Vagina (tissue), 2 donors: ENCODE results near the gene SFMBT2.

Experiments used
- POLR2A ChIP-seq, 2 donors: fragments of 450-650 bp; IDR thresholded peaks; one replicate each; pipeline ENCODE4 v1.6.1; 2017; ENCODE audit warnings: antibody characterized with exemption in 2 of 2, mild to moderate bottlenecking in 2 of 2, moderate library complexity in 2 of 2
- TF ChIP-seq, protein P1 (sequence below), 3 experiments: fragments of 450-650 bp in 2 of 3; fragments of 200-600 bp in 1 of 3; sonication (generic) in 1 of 3; IDR thresholded peaks; one replicate each; pipeline ENCODE4 v1.5.1; 2017 to 2019; ENCODE audit warnings: antibody characterized with exemption in 3 of 3, mild to moderate bottlenecking in 2 of 3, moderate library complexity in 2 of 3

DNA sequence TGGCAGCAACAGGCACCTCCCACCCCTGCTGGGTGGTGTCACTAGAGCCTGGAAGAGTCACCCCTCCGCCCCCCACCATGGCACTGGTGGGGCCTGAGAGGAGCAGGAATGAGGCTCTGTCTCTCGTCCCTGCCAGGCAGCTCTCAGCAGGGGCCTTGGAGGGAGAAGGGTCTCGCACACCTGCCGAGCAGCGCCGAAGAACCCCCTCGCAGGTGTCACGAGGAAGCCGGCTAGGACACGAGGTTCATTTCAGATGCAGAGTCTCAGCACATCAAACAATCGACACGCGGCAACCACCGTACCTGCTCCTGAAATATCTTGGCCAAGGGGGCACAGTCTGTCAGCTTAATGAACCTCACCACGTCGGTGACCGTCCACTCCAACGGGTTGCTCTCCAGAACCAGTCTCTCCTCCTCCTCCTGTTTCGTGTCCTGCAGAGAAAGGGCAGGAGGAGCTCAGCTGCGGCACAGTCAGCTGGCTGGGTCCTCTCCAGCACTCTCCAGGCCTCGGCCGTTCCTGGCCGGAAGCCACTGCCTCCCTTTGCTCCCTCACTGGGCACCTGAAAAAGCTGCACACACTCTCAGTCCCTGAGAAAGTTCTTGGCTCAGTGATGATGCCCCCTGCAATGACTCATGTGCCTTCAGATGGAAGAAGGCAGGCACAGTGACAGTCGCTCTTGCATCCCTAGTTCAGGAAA lies 240.1 kb downstream of the SFMBT2 start:
- TF ChIP-seq, protein P1, sequence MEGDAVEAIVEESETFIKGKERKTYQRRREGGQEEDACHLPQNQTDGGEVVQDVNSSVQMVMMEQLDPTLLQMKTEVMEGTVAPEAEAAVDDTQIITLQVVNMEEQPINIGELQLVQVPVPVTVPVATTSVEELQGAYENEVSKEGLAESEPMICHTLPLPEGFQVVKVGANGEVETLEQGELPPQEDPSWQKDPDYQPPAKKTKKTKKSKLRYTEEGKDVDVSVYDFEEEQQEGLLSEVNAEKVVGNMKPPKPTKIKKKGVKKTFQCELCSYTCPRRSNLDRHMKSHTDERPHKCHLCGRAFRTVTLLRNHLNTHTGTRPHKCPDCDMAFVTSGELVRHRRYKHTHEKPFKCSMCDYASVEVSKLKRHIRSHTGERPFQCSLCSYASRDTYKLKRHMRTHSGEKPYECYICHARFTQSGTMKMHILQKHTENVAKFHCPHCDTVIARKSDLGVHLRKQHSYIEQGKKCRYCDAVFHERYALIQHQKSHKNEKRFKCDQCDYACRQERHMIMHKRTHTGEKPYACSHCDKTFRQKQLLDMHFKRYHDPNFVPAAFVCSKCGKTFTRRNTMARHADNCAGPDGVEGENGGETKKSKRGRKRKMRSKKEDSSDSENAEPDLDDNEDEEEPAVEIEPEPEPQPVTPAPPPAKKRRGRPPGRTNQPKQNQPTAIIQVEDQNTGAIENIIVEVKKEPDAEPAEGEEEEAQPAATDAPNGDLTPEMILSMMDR (IDR thresholded peaks at IDR 0.05): no peak
- TF ChIP-seq POLR2A (IDR thresholded peaks at IDR 0.05): no peak
